Measurements from ENCODE around the gene G2E3.

GRCh38 chr14:30517737-30518136, 41.2 kb upstream of the G2E3 start:
- no peak for TF ChIP-seq POLR2A (IDR thresholded peaks at IDR 0.05)
- no peak for TF ChIP-seq CTCF (IDR thresholded peaks at IDR 0.05)

All from body of pancreas (tissue), 4 donors.